Activated T-cell treated with anti-CD3 and anti-CD28 coated beads, Interleukin-2, amount 50 U/mL, for 4 hours (primary cell): ENCODE measurements around the gene GLIPR1. TPM values are rescaled to one million over a fixed set of nuclear protein-coding genes. Genes with fewer than 3 reads are reported as not detected.
"Not testable (repeated sequence)": the region's sequence is repeated elsewhere in the genome, so short reads cannot be mapped to it uniquely, and the experiment has no call there.

Experiments
- ATAC-seq, 2 donors: fragments of 200-7000 bp; cut with Tn5 transposase; one replicate each; pipeline ENCODE4 v1.10.0; 2021
- DNase-seq: peaks from one replicate; pipeline ENCODE4 v3.0.0-alpha.2; 2020
- H3K27me3 Mint-ChIP-seq: one replicate; pipeline ENCODE4 v1.8.0; 2021; ENCODE audit warnings: low read depth, mixed read lengths
- H3K36me3 Mint-ChIP-seq: one replicate; pipeline ENCODE4 v1.8.0; 2022; ENCODE audit warnings: mixed read lengths; ENCODE audit not compliant: insufficient read depth
- H3K4me1 Mint-ChIP-seq: one replicate; pipeline ENCODE4 v1.8.0; 2021; ENCODE audit warnings: low read depth, mixed read lengths
- H3K4me3 Mint-ChIP-seq: one replicate; pipeline ENCODE4 v1.8.0; 2021; ENCODE audit warnings: mild to moderate bottlenecking, moderate library complexity, mixed read lengths
- H3K9me3 Mint-ChIP-seq: one replicate; pipeline ENCODE4 v1.8.0; 2021; ENCODE audit warnings: mixed read lengths
- total RNA-seq, 3 donors: library from RNA; stranded (reverse); gene quantifications; one replicate each; pipeline ENCODE4 v1.2.1, GENCODE V29; 2021

GLIPR1 gene
- total RNA-seq, 3 donors from 2014 or later: 5.7 to 7.9 (median 6.1) TPM

DNA sequence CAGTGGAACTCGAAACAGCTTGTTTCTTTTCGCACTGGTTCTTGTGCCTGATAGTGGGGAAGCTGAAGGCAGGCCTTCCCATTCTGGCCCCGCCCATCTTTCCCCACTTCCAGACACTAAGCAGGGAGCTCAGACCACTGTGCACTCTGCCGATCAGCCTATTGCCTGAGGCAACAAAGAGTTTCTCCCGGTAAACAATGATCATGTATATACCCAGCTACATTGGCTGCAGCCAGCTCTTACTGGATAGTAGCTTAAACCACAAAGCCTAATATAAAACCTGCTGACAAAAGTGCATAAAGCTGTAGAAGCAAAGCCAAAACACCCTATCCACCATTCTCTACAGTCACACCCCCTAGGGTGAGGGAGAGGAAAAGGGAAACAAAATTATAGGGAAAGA is 24.7 kb upstream of the GLIPR1 start:
- no peaks in the 10 kb centered on the region for H3K36me3 Mint-ChIP-seq
- no peaks in the 10 kb centered on the region for H3K27me3 Mint-ChIP-seq
- DNase-seq (no peak), ATAC-seq (no peak)
- H3K4me1 Mint-ChIP-seq: peaks cover 43% of the 10 kb centered on the region
- H3K4me3 Mint-ChIP-seq: no peak overlapping the region
- H3K9me3 Mint-ChIP-seq: peaks cover 4% of the 10 kb centered on the region

DNA sequence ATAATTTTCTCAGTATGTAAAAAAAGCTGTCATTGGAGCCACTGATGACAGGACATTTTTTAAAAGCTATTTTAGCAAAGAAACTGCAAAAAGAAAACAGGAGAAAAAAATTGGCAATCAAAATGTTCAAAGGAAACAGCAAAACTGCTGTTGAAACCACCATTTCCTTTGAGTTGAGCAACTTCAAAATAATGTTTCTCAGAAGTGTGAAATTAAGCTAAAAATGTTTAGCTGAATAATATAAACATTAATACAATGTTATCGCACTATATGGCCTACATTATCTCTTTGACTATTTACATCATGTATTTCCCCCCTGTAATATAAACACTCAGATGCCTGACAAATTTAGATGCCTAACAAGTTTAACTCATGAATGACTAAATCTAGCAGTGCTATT is 23.4 kb upstream of the GLIPR1 start:
- Mint-ChIP-seq H3K9me3 (peaks cover 4% of the 10 kb centered on the region), H3K27me3 (no peaks in the 10 kb centered on the region), H3K36me3 (no peaks in the 10 kb centered on the region), H3K4me3 (peak overlapping the region; percentile 17), H3K4me1 (peaks cover 44% of the 10 kb centered on the region)
- ATAC-seq (no peak), DNase-seq (no peak)

DNA sequence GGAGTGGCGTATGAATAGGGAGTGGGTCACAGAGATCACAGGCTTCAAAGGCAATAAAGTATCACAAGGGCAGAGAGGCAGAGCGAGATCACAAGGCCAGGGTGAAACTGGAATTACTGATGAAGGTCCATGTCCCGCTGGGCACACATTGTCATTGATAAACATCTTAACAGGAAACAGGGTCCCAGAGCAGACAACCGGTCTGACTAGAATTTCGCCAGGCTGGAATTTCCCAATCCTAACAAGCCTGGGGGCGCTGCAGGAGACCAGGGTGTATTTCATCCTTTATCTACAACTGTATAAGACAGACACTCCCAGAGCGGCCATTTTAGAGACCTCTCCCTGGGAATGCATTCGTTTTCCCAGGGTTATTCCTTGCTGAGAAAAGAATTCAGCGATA is 22.7 kb upstream of the GLIPR1 start:
- not testable (repeated sequence) for H3K36me3 Mint-ChIP-seq, H3K27me3 Mint-ChIP-seq, H3K4me3 Mint-ChIP-seq, H3K9me3 Mint-ChIP-seq, DNase-seq, ATAC-seq
- peaks cover 44% of the 10 kb centered on the region for H3K4me1 Mint-ChIP-seq

DNA sequence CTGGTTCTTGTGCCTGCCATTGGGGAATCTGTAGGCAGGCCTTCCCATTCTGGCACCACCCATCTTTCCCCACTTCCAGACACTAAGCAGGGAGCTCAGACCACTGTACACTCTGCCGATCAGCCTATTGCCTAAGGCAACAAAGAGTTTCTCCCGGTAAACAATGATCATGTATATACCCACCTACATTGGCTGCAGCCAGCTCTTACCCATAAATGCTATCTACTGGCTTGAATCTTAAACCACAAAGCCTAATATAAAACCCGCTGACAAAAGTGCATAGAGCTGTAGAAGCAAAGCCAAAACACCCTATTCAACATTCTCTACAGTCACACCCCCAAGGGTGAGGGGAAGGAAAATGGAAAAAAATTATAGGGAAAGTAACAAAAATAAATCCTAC is 20.8 kb upstream of the GLIPR1 start:
- ATAC-seq (no peak), DNase-seq (no peak)
- Mint-ChIP-seq H3K9me3 (peaks cover 4% of the 10 kb centered on the region), H3K27me3 (no peaks in the 10 kb centered on the region), H3K4me1 (peaks cover 44% of the 10 kb centered on the region), H3K4me3 (no peak overlapping the region), H3K36me3 (no peaks in the 10 kb centered on the region)

DNA sequence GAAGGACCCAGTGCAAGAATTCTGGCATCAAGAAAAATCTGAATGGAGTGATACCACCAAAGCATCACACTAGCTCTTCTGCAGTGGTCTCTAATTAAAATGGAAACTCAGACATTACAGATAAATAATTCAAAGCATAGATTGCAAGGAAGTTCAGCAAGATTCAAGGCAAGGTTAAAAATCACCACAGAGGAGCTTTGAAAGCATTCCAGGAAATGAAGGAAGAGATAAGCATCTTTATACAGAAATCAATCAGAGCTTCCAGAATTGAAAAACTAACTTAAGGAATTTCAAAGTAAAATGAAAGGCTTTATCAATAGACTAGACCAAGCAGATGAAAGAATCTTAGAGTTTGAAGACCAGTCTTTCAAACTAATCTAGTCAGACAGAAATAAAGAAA is 20.4 kb upstream of the GLIPR1 start:
- H3K27me3 Mint-ChIP-seq: no peaks in the 10 kb centered on the region
- H3K4me3 Mint-ChIP-seq: no peak overlapping the region
- peaks cover 44% of the 10 kb centered on the region for H3K4me1 Mint-ChIP-seq
- ATAC-seq (no peak), DNase-seq (no peak)
- no peaks in the 10 kb centered on the region for H3K36me3 Mint-ChIP-seq
- H3K9me3 Mint-ChIP-seq: peaks cover 4% of the 10 kb centered on the region

DNA sequence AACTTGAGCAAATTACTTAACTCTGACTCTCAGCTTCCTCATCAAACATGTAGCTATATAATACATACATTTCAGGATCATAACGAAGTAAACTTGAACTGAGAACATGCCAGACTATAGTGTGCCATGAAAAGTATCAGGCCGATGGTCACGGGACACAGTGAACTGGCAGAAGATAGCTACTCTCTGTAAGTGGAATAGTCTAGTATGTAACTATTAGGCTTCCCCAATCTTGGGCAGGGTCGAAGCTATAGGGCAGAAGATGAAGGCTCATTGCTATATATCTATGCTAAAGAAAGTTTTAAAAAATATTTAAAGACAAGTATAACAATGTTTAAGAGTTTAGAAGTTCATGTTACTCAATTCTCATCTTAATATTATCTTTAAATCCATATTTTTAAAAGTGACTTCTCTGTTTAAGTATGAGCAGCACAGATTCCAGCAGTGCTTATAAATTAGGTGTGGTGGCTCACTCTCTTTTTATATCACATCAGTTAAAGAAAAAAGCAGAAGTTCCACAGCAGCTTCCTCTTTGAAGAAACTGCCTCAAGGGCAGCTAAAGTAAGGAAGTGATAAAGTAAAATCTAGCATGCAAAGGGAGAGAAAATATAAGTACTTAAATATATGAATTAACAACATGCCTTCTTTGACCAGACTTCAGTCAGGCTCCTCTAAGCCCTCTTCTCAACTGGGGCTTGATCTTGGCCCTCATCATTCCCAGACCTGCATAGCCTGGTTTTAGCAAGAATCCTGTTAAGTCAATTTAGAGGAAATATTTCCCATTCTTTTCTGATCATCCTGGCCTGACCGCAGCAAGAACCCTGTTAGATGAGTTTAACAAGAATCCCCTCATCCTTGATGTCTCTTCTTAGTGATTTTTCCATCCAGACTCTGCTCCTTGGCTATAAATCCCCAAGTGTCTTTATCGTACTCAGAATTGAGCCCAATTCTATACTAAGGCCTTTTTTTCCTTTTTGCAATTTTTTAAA is 8.4 kb upstream of the GLIPR1 start:
- DNase-seq: no peak
- Mint-ChIP-seq H3K27me3 (no peaks in the 10 kb centered on the region), H3K36me3 (no peaks in the 10 kb centered on the region), H3K4me1 (peaks cover 12% of the 10 kb centered on the region), H3K9me3 (no peaks in the 10 kb centered on the region), H3K4me3 (no peak overlapping the region)
- ATAC-seq: no peak

DNA sequence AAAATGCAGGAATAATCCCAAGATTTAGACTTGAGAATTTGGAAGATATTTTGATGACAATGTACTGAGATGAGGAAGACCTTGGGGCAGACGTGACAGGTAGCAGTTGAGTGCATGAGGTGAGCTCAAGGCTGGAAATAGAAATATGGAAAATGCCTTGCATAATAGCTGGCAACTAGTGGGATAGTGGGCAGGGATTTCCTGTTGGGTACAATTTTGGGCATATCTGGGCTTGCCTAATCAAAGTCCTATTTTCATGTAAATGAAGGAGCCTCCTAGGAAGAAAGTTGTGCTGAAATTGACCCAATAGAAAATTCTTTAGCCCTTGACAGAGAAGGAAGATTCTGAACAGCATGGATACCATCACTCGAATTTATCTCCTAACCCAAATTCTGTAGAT is 6.4 kb upstream of the GLIPR1 start:
- Mint-ChIP-seq H3K4me3 (no peak overlapping the region), H3K36me3 (no peaks in the 10 kb centered on the region)

DNA sequence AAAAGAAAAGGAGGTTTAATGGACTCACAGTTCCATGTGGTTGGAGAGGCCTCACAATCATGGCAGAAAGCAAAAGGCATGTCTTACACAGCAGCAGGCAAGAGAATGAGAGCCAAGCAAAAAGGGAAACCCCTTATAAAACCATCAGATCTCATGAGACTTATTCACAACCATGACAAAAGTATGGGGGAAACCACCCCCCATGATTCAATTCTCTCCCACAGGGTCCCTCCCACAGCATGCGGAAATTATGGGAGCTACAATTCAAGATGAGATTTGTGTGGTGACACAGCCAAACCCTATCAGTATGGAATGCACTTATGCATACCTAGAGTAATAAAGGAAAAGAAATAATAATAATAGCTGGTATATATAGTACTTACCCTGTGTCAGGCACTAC is 4.5 kb upstream of the GLIPR1 start:
- no peaks in the 10 kb centered on the region for H3K9me3 Mint-ChIP-seq
- H3K36me3 Mint-ChIP-seq: no peaks in the 10 kb centered on the region
- ATAC-seq (peak in 1 of 2 donors; percentile 2), DNase-seq (no peak)
- H3K4me3 Mint-ChIP-seq: no peak overlapping the region
- H3K27me3 Mint-ChIP-seq: no peaks in the 10 kb centered on the region
- peaks cover 51% of the 10 kb centered on the region for H3K4me1 Mint-ChIP-seq

More for the DNA sequence above, 6.4 kb upstream of the GLIPR1 start:
- DNase-seq: no peak
- H3K9me3 Mint-ChIP-seq: no peaks in the 10 kb centered on the region
- H3K4me1 Mint-ChIP-seq: peaks cover 31% of the 10 kb centered on the region
- no peaks in the 10 kb centered on the region for H3K27me3 Mint-ChIP-seq
- no peak for ATAC-seq

DNA sequence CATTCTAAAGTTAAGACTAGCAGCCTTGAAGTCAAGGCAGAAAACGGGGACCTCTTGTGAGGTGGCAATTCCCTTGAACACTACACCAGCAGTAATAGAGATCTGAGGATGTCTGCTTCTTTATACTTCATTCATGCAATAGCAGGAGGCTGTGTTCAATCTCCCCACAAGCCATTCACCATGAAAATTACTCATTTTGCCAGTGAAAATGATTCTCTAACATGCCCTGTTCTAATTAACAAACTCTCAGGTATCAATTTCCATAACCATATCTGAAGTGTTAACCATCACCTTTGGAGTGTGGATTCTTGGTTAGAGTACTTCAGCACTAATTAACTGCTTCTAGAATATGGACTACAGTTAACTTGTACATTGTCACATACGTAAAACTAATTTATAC is 3.4 kb upstream of the GLIPR1 start:
- Mint-ChIP-seq H3K36me3 (no peaks in the 10 kb centered on the region), H3K27me3 (no peaks in the 10 kb centered on the region), H3K9me3 (no peaks in the 10 kb centered on the region), H3K4me3 (no peak overlapping the region), H3K4me1 (peaks cover 59% of the 10 kb centered on the region)
- DNase-seq (no peak), ATAC-seq (peak; percentile 5 to 14)

DNA sequence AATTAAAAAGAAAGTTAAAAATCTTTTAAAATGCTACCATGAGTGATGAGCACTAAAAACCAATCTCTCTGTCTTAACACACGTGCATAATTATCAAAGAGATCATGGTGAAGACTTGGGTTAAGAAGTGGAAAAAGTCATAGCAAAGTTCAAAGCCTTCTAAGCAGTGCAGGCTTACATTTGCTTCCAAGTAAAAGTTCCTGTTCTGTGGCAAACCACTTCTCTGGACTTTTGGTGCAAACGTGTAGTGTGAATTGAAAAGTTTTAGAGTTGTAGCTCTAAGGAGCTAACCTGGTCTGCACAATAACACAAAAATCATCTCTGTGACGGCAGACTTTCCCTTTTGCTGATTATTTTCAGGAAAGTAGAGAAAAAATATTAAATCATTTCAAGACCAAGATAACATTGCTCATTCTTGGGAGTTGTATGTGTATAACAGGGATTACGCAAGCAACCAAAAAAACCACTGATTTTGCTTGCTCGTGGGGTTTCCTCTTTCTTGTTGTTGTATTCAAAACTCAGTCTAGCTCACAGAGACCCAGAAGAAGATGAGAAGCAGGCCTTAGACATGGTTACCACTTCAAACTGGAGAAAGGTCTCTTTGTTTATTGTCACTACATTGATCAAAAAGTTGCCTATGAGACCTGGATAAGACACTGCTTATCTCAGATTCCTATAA is 2.3 kb upstream of the GLIPR1 start:
- Mint-ChIP-seq H3K27me3 (no peaks in the 10 kb centered on the region), H3K4me1 (peaks cover 70% of the 10 kb centered on the region), H3K9me3 (no peaks in the 10 kb centered on the region), H3K4me3 (peak overlapping the region; percentile 16), H3K36me3 (peaks cover 2% of the 10 kb centered on the region)
- DNase-seq (no peak), ATAC-seq (peak; percentile 49 to 54)

DNA sequence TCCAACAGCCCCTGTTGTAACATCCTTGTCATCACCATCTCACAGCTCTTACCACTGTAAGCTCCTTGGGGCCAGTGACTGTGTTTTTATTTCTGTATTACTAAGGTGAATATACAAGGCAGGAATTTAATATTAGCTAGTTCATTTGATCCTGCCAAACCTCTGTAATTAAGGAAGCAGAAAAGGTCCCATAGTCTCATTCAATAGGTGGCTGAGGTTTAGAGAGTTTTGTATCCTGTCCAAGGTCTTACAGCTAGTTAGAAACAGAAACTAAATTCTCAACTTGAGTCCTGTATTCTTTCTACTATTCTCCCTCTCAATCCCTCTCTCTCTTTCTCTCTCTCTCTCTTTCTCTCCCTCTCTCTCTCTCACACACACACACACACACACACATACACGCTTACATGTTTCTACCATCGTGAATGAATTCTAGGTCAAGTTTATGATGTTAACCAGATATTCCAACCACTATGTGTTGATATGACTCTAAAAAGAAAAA is 543 bp upstream of the GLIPR1 start:
- peak overlapping the region; percentile 84 for H3K4me3 Mint-ChIP-seq
- peaks cover 8% of the 10 kb centered on the region for H3K36me3 Mint-ChIP-seq
- peaks cover 88% of the 10 kb centered on the region for H3K4me1 Mint-ChIP-seq
- no peaks in the 10 kb centered on the region for H3K9me3 Mint-ChIP-seq
- H3K27me3 Mint-ChIP-seq: no peaks in the 10 kb centered on the region
- ATAC-seq (peak; percentile 9 to 26), DNase-seq (no peak)

DNA sequence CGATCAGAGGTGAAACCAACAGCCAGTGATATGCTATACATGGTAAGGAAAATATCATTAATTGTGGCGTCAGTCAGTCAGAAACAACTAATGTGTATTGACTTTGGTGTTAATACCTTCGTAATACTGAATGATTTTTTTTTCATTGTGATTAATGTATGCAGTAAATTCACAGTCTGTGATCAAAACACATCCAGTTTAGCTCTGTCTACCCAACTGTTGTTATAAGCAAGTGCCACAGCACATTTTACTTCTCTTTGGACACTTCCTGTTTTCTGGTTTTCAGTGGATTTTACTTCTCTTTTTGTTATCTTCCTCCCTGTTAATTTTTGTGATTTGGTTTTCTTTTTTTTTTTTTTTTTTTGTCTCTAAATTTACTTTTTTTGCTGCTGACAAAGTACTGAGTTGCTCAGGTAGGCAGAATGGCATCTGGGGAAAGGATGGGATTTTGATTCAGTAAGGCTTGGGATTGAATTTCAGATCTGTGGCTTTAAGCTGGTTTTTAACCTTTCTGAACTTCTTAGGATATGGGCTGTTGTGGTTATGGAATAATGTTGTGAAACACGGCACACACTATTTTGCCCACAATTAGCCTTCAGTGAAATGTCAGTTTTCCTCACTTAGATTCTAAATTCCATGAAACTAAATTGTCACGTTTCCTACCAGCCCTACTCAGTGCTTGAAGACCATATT is 604 bp downstream of the GLIPR1 start:
- Mint-ChIP-seq H3K4me1 (peaks cover 92% of the 10 kb centered on the region), H3K36me3 (peaks cover 8% of the 10 kb centered on the region), H3K27me3 (no peaks in the 10 kb centered on the region), H3K4me3 (peak overlapping the region; percentile 84), H3K9me3 (no peaks in the 10 kb centered on the region)
- ATAC-seq (peak; percentile 7 to 12), DNase-seq (no peak)

DNA sequence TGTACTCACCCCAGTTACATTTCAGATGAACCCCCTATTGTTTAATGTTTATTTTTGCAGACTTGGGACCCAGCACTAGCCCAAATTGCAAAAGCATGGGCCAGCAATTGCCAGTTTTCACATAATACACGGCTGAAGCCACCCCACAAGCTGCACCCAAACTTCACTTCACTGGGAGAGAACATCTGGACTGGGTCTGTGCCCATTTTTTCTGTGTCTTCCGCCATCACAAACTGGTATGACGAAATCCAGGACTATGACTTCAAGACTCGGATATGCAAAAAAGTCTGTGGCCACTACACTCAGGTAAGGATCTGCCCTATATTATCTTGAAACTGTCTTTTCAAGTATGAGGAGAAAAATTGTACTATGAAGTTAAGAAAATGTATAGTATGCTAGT is 1.2 kb downstream of the GLIPR1 start:
- Mint-ChIP-seq H3K27me3 (no peaks in the 10 kb centered on the region), H3K36me3 (peaks cover 10% of the 10 kb centered on the region), H3K4me1 (peaks cover 93% of the 10 kb centered on the region), H3K9me3 (no peaks in the 10 kb centered on the region), H3K4me3 (peak overlapping the region; percentile 84)
- DNase-seq (no peak), ATAC-seq (no peak)

DNA sequence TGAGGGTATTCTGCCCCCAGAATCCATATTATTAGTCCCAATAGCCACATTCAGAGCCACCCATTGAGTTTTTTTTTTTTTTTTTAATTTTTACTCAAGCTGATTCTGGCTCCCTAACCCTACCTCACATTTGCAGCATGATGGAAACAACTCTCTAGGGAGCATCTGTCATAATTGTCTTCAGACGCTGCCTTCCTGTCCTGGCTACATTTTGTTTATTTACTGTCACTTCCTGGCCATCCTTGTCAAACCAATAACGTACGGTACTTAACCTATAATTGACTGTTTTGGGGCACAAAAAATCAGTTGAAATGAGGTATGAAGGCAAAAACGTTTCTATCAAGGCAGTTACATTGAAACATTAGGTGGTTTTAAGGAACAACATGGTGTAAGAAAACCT is 2.1 kb downstream of the GLIPR1 start:
- ATAC-seq (no peak), DNase-seq (no peak)
- Mint-ChIP-seq H3K27me3 (no peaks in the 10 kb centered on the region), H3K4me1 (peaks cover 91% of the 10 kb centered on the region), H3K4me3 (peak overlapping the region; percentile 84), H3K9me3 (no peaks in the 10 kb centered on the region), H3K36me3 (peaks cover 15% of the 10 kb centered on the region)
